Measurements from ENCODE around the gene COX6B1.

COX6B1 gene

DNA sequence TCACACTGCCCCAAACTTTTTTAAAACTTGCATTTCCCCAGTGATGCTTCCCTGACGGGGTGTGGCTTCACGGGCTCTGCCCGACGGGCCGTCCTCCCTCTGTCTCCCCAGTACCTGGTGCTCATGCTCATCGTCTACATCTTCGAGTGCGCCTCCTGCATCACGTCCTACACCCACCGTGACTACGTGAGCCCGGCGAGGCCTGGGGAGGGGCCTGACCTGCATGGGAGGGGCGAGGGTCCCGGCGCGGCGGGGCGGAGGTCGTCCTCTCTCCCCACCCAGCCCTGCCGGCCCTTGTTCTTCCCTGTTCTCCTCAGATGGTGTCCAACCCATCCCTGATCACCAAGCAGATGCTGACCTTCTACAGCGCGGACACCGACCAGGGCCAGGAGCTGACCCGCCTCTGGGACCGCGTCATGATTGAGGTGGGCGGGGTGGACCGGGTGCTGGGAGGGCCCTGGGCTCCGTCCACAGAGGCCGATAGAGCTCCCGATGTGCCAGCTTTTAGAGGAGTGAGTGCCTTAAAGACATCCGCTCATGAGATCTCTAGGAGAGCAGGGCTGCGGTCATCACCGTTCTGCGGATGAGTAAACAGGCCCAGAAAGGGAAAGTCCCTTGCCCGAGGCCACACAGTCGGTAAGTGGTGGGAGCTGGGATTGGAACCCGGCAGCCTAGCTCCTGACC is 25.1 kb downstream of the COX6B1 start:
- TF ChIP-seq TAF1 (IDR thresholded peaks at IDR 0.05; ENCODE audit: low read depth) (no peak), ZBTB7A (IDR thresholded peaks at IDR 0.05; ENCODE audit: low read depth) (peak; percentile 57; the same call in 1 of the 2 replicates)

DNA sequence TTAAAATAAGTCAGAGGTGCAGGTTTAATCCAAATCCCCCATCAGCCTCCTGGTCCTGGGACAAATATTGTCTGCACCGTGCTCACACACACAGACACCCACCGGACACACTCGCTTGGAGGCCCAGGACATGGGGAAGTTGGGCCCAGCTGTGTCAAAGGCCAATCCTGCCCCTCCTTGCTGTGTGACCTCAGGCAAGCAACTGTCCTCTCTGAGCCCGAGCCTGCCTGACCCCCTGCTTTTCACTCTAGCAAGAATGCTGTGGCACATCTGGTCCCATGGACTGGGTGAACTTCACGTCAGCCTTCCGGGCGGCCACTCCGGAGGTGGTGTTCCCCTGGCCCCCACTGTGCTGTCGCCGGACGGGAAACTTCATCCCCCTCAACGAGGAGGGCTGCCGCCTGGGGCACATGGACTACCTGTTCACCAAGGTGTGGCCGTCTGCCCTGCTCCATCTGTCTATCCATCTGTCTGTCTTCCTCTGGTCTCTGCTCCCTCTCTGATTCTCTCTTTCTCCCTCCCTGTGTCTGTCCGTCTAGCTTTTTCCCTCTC is 27.5 kb downstream of the COX6B1 start:
- TF ChIP-seq CEBPB (IDR thresholded peaks at IDR 0.05) (no peak), CREB1 (IDR thresholded peaks at IDR 0.05; ENCODE audit: low read depth) (no peak), EGR1 (IDR thresholded peaks at IDR 0.05) (no peak), EP300 (IDR thresholded peaks at IDR 0.05; ENCODE audit: borderline replicate concordance) (no peak), RAD21 (IDR thresholded peaks at IDR 0.05; ENCODE audit: low read depth) (no peak), ZBTB7A (IDR thresholded peaks at IDR 0.05; ENCODE audit: low read depth) (no peak), YY1 (IDR thresholded peaks at IDR 0.05; ENCODE audit: low read depth) (no peak), TCF12 (IDR thresholded peaks at IDR 0.05; ENCODE audit: low read depth) (no peak), TEAD4 (IDR thresholded peaks at IDR 0.05) (no peak), TAF1 (IDR thresholded peaks at IDR 0.05; ENCODE audit: low read depth) (no peak), NFIC (IDR thresholded peaks at IDR 0.05) (no peak), FOXM1 (IDR thresholded peaks at IDR 0.05; ENCODE audit: borderline replicate concordance, low read depth) (no peak), MAX (IDR thresholded peaks at IDR 0.05) (no peak)
- TF ChIP-seq, protein P1, sequence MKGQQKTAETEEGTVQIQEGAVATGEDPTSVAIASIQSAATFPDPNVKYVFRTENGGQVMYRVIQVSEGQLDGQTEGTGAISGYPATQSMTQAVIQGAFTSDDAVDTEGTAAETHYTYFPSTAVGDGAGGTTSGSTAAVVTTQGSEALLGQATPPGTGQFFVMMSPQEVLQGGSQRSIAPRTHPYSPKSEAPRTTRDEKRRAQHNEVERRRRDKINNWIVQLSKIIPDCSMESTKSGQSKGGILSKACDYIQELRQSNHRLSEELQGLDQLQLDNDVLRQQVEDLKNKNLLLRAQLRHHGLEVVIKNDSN (IDR thresholded peaks at IDR 0.05), result no peak
- TF ChIP-seq, protein P2, sequence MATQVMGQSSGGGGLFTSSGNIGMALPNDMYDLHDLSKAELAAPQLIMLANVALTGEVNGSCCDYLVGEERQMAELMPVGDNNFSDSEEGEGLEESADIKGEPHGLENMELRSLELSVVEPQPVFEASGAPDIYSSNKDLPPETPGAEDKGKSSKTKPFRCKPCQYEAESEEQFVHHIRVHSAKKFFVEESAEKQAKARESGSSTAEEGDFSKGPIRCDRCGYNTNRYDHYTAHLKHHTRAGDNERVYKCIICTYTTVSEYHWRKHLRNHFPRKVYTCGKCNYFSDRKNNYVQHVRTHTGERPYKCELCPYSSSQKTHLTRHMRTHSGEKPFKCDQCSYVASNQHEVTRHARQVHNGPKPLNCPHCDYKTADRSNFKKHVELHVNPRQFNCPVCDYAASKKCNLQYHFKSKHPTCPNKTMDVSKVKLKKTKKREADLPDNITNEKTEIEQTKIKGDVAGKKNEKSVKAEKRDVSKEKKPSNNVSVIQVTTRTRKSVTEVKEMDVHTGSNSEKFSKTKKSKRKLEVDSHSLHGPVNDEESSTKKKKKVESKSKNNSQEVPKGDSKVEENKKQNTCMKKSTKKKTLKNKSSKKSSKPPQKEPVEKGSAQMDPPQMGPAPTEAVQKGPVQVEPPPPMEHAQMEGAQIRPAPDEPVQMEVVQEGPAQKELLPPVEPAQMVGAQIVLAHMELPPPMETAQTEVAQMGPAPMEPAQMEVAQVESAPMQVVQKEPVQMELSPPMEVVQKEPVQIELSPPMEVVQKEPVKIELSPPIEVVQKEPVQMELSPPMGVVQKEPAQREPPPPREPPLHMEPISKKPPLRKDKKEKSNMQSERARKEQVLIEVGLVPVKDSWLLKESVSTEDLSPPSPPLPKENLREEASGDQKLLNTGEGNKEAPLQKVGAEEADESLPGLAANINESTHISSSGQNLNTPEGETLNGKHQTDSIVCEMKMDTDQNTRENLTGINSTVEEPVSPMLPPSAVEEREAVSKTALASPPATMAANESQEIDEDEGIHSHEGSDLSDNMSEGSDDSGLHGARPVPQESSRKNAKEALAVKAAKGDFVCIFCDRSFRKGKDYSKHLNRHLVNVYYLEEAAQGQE (IDR thresholded peaks at IDR 0.05; ENCODE audit: low read depth), result no peak

DNA sequence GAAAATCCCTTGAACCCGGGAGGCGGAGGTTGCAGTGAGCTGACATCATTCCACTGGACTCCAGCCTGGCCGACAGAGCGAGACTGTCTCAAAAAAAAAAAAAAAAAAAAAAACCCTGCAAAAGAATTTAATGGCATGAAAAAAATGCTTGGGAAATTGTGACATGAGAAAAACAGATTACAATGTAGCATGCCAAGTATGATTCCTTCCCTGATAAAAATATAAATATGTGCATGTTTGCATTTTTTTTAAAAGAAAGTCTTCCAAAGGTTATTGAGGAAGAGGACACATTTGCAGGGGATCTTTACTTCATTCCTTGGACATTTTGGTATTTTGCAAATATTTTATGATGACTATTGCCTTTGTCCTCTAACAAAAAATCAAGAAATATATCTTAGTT is 41.7 kb downstream of the COX6B1 start:
- TF ChIP-seq FOXM1 (IDR thresholded peaks at IDR 0.05; ENCODE audit: borderline replicate concordance, low read depth), result no peak
- TF ChIP-seq TEAD4 (IDR thresholded peaks at IDR 0.05), result no peak
- TF ChIP-seq EP300 (IDR thresholded peaks at IDR 0.05; ENCODE audit: borderline replicate concordance), result no peak
- no peak for TF ChIP-seq CEBPB (IDR thresholded peaks at IDR 0.05)
- TF ChIP-seq, protein P1 (IDR thresholded peaks at IDR 0.05), result no peak
- TF ChIP-seq MAX (IDR thresholded peaks at IDR 0.05), result no peak
- TF ChIP-seq, protein P2 (IDR thresholded peaks at IDR 0.05; ENCODE audit: low read depth), result no peak
- TF ChIP-seq CREB1 (IDR thresholded peaks at IDR 0.05; ENCODE audit: low read depth), result no peak
- no peak for TF ChIP-seq TCF12 (IDR thresholded peaks at IDR 0.05; ENCODE audit: low read depth)
- TF ChIP-seq TAF1 (IDR thresholded peaks at IDR 0.05; ENCODE audit: low read depth), result no peak

DNA sequence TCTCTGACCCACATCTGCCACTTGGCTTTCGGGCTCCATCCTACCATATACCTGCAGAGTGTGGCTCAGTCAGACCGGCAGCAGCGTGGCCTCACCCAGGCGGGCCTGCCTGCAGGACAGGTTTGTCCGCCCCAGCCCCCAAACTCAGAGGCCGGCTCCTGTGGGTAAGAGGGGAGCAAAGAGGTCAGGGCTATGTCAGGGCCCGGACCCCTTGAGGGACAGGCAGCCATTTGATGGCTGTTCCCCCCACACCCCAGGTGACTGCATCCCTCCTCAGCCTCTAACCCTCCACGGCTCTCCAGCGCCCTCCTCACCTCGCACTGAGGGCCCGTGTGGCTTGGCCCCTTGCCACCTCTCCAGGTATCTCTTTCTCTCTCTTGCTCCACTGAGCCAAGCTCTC is 43.9 kb downstream of the COX6B1 start:
- TF ChIP-seq RAD21 (IDR thresholded peaks at IDR 0.05; ENCODE audit: low read depth) (0 out of 2 replicates have a peak, but pooled peaks have one; percentile 12), EGR1 (IDR thresholded peaks at IDR 0.05) (no peak), EP300 (IDR thresholded peaks at IDR 0.05; ENCODE audit: borderline replicate concordance) (no peak), NFIC (IDR thresholded peaks at IDR 0.05) (peak; percentile 61)

GRCh38 chr19:35693422-35693821 is 45.3 kb downstream of the COX6B1 start:
- TF ChIP-seq TEAD4 (IDR thresholded peaks at IDR 0.05), result no peak
- no peak for TF ChIP-seq TAF1 (IDR thresholded peaks at IDR 0.05; ENCODE audit: low read depth)
- TF ChIP-seq YY1 (IDR thresholded peaks at IDR 0.05; ENCODE audit: low read depth), result no peak
- TF ChIP-seq CEBPB (IDR thresholded peaks at IDR 0.05), result no peak
- TF ChIP-seq, protein P2 (IDR thresholded peaks at IDR 0.05; ENCODE audit: low read depth), result no peak
- TF ChIP-seq MAX (IDR thresholded peaks at IDR 0.05), result no peak
- no peak for TF ChIP-seq EP300 (IDR thresholded peaks at IDR 0.05; ENCODE audit: borderline replicate concordance)
- TF ChIP-seq, protein P1 (IDR thresholded peaks at IDR 0.05), result no peak
- no peak for TF ChIP-seq FOXM1 (IDR thresholded peaks at IDR 0.05; ENCODE audit: borderline replicate concordance, low read depth)
- TF ChIP-seq NFIC (IDR thresholded peaks at IDR 0.05), result no peak
- TF ChIP-seq CREB1 (IDR thresholded peaks at IDR 0.05; ENCODE audit: low read depth), result no peak
- no peak for TF ChIP-seq TCF12 (IDR thresholded peaks at IDR 0.05; ENCODE audit: low read depth)
- TF ChIP-seq ZBTB7A (IDR thresholded peaks at IDR 0.05; ENCODE audit: low read depth), result no peak
- no peak for TF ChIP-seq RAD21 (IDR thresholded peaks at IDR 0.05; ENCODE audit: low read depth)
- TF ChIP-seq EGR1 (IDR thresholded peaks at IDR 0.05), result no peak

All from Ishikawa (cell line).